GM21367 (cell line): ENCODE data around the gene TBX3.

Experiments
- ATAC-seq: cut with Tn5 transposase; IDR thresholded peaks from one replicate; pipeline ENCODE4 v1.9.1; 2021; ENCODE audit not compliant: unreplicated experiment

TBX3 gene

GRCh38 chr12:114631242-114631641 is 52.7 kb downstream of the TBX3 start:
- no peak for ATAC-seq

DNA sequence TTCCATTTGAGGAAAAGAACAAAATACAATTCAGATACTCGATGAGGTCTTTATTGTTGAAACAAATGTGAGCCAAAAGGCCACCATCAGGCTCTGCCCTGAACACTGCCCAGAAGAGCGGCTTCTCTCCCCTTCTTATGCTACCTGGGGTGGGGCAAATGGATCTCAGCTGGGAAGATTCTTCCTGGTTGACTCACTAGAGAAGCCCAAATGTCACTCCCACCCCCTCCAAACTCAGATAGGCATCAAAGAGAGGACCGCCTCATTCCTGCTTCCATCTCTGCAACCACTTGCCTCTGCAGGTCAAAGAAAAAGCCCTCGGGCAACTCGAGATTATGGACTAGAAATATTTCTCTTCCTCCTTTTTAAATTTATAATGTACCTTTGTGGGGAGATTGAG is 55.8 kb downstream of the TBX3 start:
- ATAC-seq, result no peak

DNA sequence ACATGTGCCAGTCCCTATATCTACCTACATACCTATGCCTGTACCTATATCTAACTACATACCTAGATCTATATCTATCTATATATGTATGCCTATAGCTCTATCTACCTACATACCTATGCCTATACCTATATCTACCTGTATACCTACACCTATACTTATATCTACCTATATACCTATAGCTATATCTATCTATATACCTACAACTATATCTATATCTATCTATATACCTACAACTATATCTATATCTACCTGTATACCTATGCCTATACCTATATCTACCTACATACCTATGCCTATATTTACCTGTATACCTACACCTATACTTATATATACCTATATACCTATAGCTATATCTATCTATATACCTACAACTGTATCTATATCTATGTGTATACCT is 56.6 kb downstream of the TBX3 start:
- ATAC-seq, result no peak

DNA sequence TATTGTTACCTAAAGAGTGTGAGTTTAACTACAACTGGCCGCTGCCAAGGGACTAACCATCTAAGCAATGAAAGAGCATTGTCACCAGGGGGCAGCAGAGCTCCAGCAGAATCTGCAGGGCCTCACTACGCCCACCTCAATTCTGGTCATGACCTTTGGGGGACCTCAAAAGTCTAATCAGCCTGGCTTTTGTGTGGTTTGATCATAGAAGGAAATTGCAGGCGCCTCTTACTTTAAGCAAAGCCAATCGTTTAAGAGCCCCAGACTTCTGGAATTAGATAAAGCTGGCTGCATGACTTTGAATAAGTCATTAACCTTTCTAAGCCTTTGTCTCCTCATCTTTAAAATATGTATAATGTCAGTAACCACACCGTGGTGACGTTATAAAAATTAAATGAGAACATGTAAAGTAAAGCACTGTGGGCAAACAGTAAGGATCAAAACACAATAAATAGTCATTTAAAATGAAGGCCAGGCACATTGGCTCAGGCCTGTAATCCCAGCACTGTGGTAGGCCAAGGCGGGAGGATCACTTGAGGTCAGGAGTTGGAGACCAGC is 58.6 kb downstream of the TBX3 start:
- no peak for ATAC-seq

DNA sequence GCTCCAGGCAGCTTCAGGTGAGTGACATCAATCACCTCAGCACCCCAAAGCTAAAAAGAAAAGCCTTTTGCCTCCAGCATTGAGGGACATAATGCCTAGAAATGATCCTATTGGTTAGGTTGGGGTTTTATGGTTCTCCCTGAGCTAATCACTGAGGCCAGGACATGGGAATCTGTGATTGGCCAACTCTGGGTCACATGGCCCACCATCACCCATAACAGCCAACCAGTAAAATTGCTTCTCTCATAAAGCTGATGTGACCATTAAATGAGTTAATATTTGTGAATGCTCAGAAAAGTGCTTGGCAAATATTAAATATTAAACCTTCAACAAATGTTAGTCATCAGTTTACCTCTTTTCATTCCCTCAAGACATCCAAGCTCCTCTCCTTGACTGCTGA is 60.2 kb downstream of the TBX3 start:
- no peak for ATAC-seq
